Neuronal stem cell (in vitro differentiated cells): Measurements from ENCODE around the gene FARP1.

Source experiments
- DNase-seq: peaks from one replicate; pipeline ENCODE4 v3.0.0-alpha.2; 2013; ENCODE audit warnings: low spot score
- H2AFZ ChIP-seq: one replicate; pipeline ENCODE4 v1.6.1; 2013; ENCODE audit warnings: mild to moderate bottlenecking, low read length, inconsistent platforms
- H2AK5ac ChIP-seq: 2 replicates; pipeline ENCODE4 v1.6.1; 2013; ENCODE audit warnings: low read depth, mild to moderate bottlenecking, inconsistent platforms, low read length, moderate library complexity, mixed read lengths
- H2BK120ac ChIP-seq: 2 replicates; pipeline ENCODE4 v1.6.1; 2013; ENCODE audit warnings: low read depth, mild to moderate bottlenecking, inconsistent platforms, low read length, moderate library complexity, mixed read lengths
- H2BK12ac ChIP-seq: one replicate; pipeline ENCODE4 v1.6.1; 2013; ENCODE audit warnings: low read length, inconsistent platforms
- H2BK15ac ChIP-seq: 2 replicates; pipeline ENCODE4 v1.6.1; 2013; ENCODE audit warnings: mild to moderate bottlenecking, low read length, inconsistent platforms, mixed read lengths
- H2BK5ac ChIP-seq: one replicate; pipeline ENCODE4 v1.6.1; 2013; ENCODE audit warnings: inconsistent platforms, mild to moderate bottlenecking, low read length, moderate library complexity
- H3K14ac ChIP-seq: one replicate; pipeline ENCODE4 v1.6.1; 2013; ENCODE audit warnings: low read length, inconsistent platforms
- H3K18ac ChIP-seq: 2 replicates; pipeline ENCODE4 v1.6.1; 2013; ENCODE audit warnings: low read length, inconsistent platforms
- H3K23ac ChIP-seq: 2 replicates; pipeline ENCODE4 v1.6.1; 2013; ENCODE audit warnings: low read depth, mild to moderate bottlenecking, mixed read lengths, low read length, inconsistent platforms; ENCODE audit not compliant: poor library complexity
- H3K27ac ChIP-seq: replicated peaks from 3 replicates; pipeline ENCODE4 v1.5.1; 2013; ENCODE audit warnings: low read length, inconsistent platforms
- H3K27me3 ChIP-seq, 3 experiments: 2 replicates each; pipeline ENCODE4 v1.6.1; 2013; ENCODE audit warnings: low read length in 3 of 3, mild to moderate bottlenecking in 2 of 3, inconsistent platforms in 1 of 3, low read depth in 1 of 3, mixed read lengths in 1 of 3, moderate library complexity in 1 of 3; ENCODE audit not compliant: control insufficient read depth in 3 of 3, insufficient read depth in 3 of 3
- H3K36me3 ChIP-seq, 2 donors: replicated peaks in 1 of 2; 2 replicates each; pipeline ENCODE4 v1.6.1; 2013; ENCODE audit warnings: low read length in 2 of 2; ENCODE audit not compliant: control insufficient read depth in 2 of 2, insufficient read depth in 2 of 2
- H3K4ac ChIP-seq: 2 replicates; pipeline ENCODE4 v1.6.1; 2013; ENCODE audit warnings: inconsistent platforms, mild to moderate bottlenecking, low read length, moderate library complexity
- H3K4me1 ChIP-seq, 2 donors: 1 replicate in 1 of 2; 2 replicates in 1 of 2; pipeline ENCODE4 v1.6.1; 2013; ENCODE audit warnings: low read length in 2 of 2, low read depth in 1 of 2; ENCODE audit not compliant: control insufficient read depth in 2 of 2, insufficient read depth in 1 of 2
- H3K4me2 ChIP-seq: one replicate; pipeline ENCODE4 v1.6.1; 2013; ENCODE audit warnings: mild to moderate bottlenecking, low read length, inconsistent platforms; ENCODE audit not compliant: insufficient read depth, poor library complexity, severe bottlenecking
- H3K4me3 ChIP-seq, 2 donors: 2 replicates each; pipeline ENCODE4 v1.5.1; 2013; ENCODE audit warnings: low read length in 2 of 2, mild to moderate bottlenecking in 2 of 2, inconsistent platforms in 1 of 2, moderate library complexity in 1 of 2
- H3K79me1 ChIP-seq: one replicate; pipeline ENCODE4 v1.6.1; 2013; ENCODE audit warnings: low read depth, mild to moderate bottlenecking, inconsistent platforms, low read length, moderate library complexity
- H3K9ac ChIP-seq: one replicate; pipeline ENCODE4 v1.6.1; 2013; ENCODE audit warnings: mild to moderate bottlenecking, low read depth, low read length, inconsistent platforms; ENCODE audit not compliant: poor library complexity
- H3K9me3 ChIP-seq, 2 donors: replicated peaks in 1 of 2; 2 replicates each; pipeline versions ENCODE3 to v1.6.1; 2013; ENCODE audit warnings: low read length in 2 of 2, mild to moderate bottlenecking in 2 of 2, inconsistent platforms in 1 of 2, low read depth in 1 of 2, mixed read lengths in 1 of 2, moderate library complexity in 1 of 2; ENCODE audit not compliant: control insufficient read depth in 2 of 2, insufficient read depth in 1 of 2
- H4K8ac ChIP-seq: one replicate; pipeline ENCODE4 v1.6.1; 2013; ENCODE audit warnings: low read depth, mild to moderate bottlenecking, inconsistent platforms, low read length, moderate library complexity
- H4K91ac ChIP-seq: one replicate; pipeline ENCODE4 v1.6.1; 2013; ENCODE audit warnings: low read length, low read depth, mild to moderate bottlenecking, inconsistent platforms; ENCODE audit not compliant: poor library complexity
- WGBS, 2 donors: extraction: QIAGEN DNeasy Blood & Tissue Kit; methylation state at CpG; one replicate each; pipeline ENCODE4 v1.1.7; 2013; ENCODE audit warnings: missing lambda C conversion rate in 2 of 2, mixed read lengths in 1 of 2; ENCODE audit not compliant: insufficient read length in 2 of 2, insufficient replicate concordance in 1 of 2; ENCODE audit errors: extremely low coverage in 2 of 2; 5-methylcytosine and 5-hydroxymethylcytosine counted together

The FARP1 gene

DNA sequence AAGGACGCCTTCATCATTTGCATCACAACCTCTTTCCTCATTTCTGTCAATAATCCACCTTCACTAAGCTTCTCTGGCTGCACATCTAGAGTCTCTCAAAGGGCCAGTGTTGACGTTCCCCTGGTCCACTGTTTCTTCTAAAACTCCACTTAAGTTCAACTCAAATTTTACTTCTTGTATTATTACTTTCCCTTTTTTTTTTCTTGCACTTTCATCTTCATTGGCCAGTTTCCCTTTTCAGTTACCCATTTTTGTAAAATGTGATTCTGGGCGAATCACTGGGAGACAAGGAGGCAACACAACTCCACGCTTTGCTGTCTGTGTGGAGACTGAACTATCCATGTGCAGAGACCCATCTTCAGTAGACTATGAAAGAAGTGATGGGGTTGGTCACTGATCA lies 162.8 kb downstream of the FARP1 start:
- Histone ChIP-seq H3K36me3 (peaks cover 0 to 5% of the 10 kb centered on the region in 2 donors), H3K9ac (no peak overlapping the region), H2AFZ (no peak overlapping the region), H3K4me2 (no peak overlapping the region), H2BK15ac (no peak overlapping the region), H2BK5ac (no peak overlapping the region), H3K9me3 (no peaks in the 10 kb centered on the region), H3K4me1 (peaks cover 0 to 28% of the 10 kb centered on the region in 2 donors), H3K18ac (no peak overlapping the region), H4K8ac (no peak overlapping the region), H2AK5ac (no peak overlapping the region), H3K27me3 (no peaks in the 10 kb centered on the region), H3K23ac (no peak overlapping the region), H2BK12ac (no peak overlapping the region), H3K79me1 (peaks cover 4% of the 10 kb centered on the region), H3K4me3 (no peak overlapping the region), H3K4ac (no peak overlapping the region), H3K14ac (no peak overlapping the region), H2BK120ac (no peak overlapping the region), H3K27ac (no peak overlapping the region), H4K91ac (no peak overlapping the region)
- no peak for DNase-seq
- WGBS, 2 donors: no CpG with 5 or more reads among the region's 4 CpGs

DNA sequence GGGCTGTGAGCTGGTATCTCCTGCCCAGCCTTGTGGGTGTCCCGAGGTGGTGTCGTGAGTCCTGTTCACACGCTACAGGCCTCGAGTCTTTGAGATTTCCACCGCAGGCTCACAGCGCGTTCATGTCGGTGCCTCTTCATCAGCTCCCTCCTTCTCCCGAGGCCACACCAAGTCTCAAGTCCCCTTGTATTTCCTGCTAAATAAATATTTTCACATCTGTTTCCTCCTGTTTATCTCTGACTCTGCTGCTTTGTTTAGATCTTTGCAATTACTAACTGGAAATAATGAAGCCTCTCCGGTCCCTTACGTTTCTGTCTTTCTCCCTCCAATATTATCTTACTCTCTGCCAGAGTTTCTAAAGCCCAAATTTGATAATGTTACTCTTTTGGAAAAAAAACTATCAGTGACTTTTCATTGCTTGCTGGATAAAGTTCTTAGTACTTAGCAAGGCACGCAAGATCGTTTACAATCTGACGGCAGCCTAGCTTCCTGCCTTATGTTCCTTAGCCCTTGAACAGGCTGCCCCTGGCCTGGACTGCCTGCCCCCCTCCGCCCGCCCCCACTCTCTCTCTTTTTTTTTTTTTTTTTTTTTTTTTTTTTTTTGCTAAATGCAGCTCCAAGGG lies 164.7 kb downstream of the FARP1 start:
- no CpG with 5 or more reads among the region's 16 CpGs for WGBS, 2 donors
- Histone ChIP-seq H2BK12ac (no peak overlapping the region), H3K4me1 (peaks cover 0 to 23% of the 10 kb centered on the region in 2 donors), H2AK5ac (no peak overlapping the region), H3K36me3 (peaks cover 0 to 5% of the 10 kb centered on the region in 2 donors), H3K14ac (no peak overlapping the region), H3K9me3 (no peaks in the 10 kb centered on the region), H3K18ac (peak overlapping the region; percentile 20), H3K9ac (no peak overlapping the region), H3K23ac (no peak overlapping the region), H3K4me3 (no peak overlapping the region), H2BK5ac (no peak overlapping the region), H4K8ac (no peak overlapping the region), H2BK15ac (no peak overlapping the region), H3K27ac (no peak overlapping the region), H2BK120ac (no peak overlapping the region), H3K27me3 (no peaks in the 10 kb centered on the region), H3K4me2 (no peak overlapping the region), H4K91ac (no peak overlapping the region), H2AFZ (no peak overlapping the region), H3K4ac (no peak overlapping the region), H3K79me1 (peaks cover 4% of the 10 kb centered on the region)
- DNase-seq: no peak

DNA sequence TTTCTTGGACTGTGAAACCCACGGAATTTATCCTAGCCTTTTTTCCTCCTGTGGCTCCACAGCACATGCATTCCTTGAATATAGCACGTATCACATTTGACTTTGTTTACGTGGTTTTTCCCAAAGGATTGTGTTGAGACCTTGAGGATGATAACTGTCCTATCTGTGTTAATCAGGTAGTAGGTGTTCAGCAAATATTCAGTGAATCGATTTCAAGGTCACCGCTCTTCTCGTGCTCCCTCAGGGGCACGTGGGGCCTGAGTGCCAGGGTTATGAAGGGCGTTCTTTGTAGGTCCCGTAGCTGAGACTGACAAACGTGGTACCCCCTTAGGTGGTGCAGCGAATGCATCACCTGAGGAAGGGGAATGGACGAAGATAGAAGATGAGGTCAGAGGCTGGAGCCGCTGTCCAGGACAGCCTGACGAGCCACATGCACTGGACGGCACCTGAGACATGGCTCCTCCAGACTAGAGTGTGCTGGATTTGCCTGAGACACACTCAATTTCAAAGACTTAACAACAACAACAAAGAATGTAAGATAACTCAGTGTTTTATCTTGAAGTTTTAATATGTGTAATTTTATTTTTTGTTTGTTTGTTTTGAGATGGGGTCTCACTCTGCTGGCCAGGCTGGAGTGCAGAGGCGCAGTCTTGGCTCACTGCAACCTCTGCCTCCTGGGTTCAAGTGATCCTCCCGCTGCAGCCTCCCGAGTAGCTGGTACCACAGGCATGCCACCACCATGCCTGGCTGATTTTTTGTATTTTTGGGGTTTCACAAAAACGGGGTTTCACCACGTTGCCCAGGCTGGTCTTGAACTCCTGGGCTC lies 165.4 kb downstream of the FARP1 start:
- no peak overlapping the region for H2AK5ac ChIP-seq
- H2BK15ac ChIP-seq: no peak overlapping the region
- H3K4ac ChIP-seq: no peak overlapping the region
- H3K4me3 ChIP-seq: no peak overlapping the region
- H3K18ac ChIP-seq: no peak overlapping the region
- no CpG with 5 or more reads among the region's 20 CpGs for WGBS, 2 donors
- no peak overlapping the region for H4K91ac ChIP-seq
- no peak overlapping the region for H4K8ac ChIP-seq
- no peak overlapping the region for H2AFZ ChIP-seq
- H3K27ac ChIP-seq: no peak overlapping the region
- H3K14ac ChIP-seq: no peak overlapping the region
- H3K23ac ChIP-seq: no peak overlapping the region
- no peak for DNase-seq
- no peak overlapping the region for H3K9ac ChIP-seq
- no peaks in the 10 kb centered on the region for H3K9me3 ChIP-seq
- H3K79me1 ChIP-seq: peaks cover 4% of the 10 kb centered on the region
- no peaks in the 10 kb centered on the region for H3K27me3 ChIP-seq
- H2BK12ac ChIP-seq: no peak overlapping the region
- no peak overlapping the region for H3K4me2 ChIP-seq
- H3K36me3 ChIP-seq: peaks cover 0 to 5% of the 10 kb centered on the region in 2 donors
- H2BK5ac ChIP-seq: no peak overlapping the region
- no peak overlapping the region for H2BK120ac ChIP-seq
- peaks cover 0 to 23% of the 10 kb centered on the region in 2 donors for H3K4me1 ChIP-seq

DNA sequence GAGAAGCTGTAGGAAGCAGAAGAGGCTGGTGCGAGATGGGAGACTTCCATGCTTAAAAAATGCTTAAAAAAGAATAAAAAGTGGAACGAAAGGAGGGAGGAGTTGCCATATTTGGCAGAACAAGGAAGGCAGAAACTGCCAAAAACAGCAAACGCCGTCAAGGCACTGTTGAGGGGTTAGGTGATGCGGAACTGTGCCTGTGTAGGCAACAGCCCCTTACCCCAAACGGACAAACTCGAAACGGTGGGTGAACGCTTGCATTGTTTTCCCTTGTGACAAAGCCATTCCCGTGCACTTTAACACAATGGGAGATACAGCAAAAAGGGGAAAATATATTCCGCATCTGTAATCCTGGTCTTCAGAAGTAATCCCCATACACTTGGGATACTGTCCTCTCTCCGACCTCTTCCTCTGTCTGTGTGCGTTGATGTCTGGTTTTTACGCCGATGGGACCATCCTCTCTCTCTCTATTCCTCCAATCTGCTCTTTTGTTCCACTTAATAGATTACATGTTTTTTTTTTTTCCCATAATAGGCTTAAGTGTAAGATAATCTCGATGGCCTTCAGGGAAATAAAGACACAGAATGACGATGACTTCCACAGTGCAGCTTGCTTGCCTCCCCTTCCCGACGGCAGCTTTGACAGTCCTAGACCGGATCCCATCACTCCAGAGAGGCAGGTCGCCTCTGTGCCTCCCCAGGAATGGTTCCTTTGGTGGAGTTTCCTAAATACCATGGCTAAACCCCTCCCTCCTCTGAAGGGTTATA lies 166.9 kb downstream of the FARP1 start:
- H2AK5ac ChIP-seq: no peak overlapping the region
- H3K14ac ChIP-seq: no peak overlapping the region
- no peak overlapping the region for H2BK120ac ChIP-seq
- H3K4ac ChIP-seq: no peak overlapping the region
- H3K4me1 ChIP-seq: peaks cover 0 to 19% of the 10 kb centered on the region in 2 donors
- no peak overlapping the region for H3K9ac ChIP-seq
- H3K4me3 ChIP-seq: no peak overlapping the region
- peaks cover 0 to 8% of the 10 kb centered on the region in 2 donors for H3K36me3 ChIP-seq
- no peak overlapping the region for H2BK15ac ChIP-seq
- no CpG with 5 or more reads among the region's 21 CpGs for WGBS, 2 donors
- H4K91ac ChIP-seq: no peak overlapping the region
- H2AFZ ChIP-seq: no peak overlapping the region
- H3K4me2 ChIP-seq: no peak overlapping the region
- H3K79me1 ChIP-seq: no peaks in the 10 kb centered on the region
- no peaks in the 10 kb centered on the region for H3K27me3 ChIP-seq
- no peak overlapping the region for H4K8ac ChIP-seq
- no peak overlapping the region for H3K18ac ChIP-seq
- H2BK12ac ChIP-seq: no peak overlapping the region
- no peak for DNase-seq
- H2BK5ac ChIP-seq: no peak overlapping the region
- H3K23ac ChIP-seq: no peak overlapping the region
- H3K9me3 ChIP-seq: no peaks in the 10 kb centered on the region
- no peak overlapping the region for H3K27ac ChIP-seq
